Effector memory CD8-positive, alpha-beta T cell (primary cell): ENCODE data around the gene TFR2.

Source experiments
- ATAC-seq: fragments of 150-1000 bp; cut with Tn5 transposase; replicated peaks from 2 replicates; pipeline ENCODE4 v1.10.0; 2021; ENCODE audit warnings: mild to moderate bottlenecking, moderate library complexity
- DNase-seq, 3 experiments: peaks; one replicate each; pipeline ENCODE4 v3.0.0; 2021
- H3K27ac Mint-ChIP-seq, 2 donors: one replicate each; pipeline ENCODE4 v1.8.0; 2022; ENCODE audit warnings: mild to moderate bottlenecking in 2 of 2, mixed read lengths in 2 of 2, moderate library complexity in 2 of 2
- H3K27me3 Mint-ChIP-seq, 2 donors: one replicate each; pipeline ENCODE4 v1.8.0; 2022; ENCODE audit warnings: mixed read lengths in 2 of 2
- H3K36me3 Mint-ChIP-seq: one replicate; pipeline ENCODE4 v1.8.0; 2022; ENCODE audit warnings: mild to moderate bottlenecking, moderate library complexity, mixed read lengths; ENCODE audit not compliant: insufficient read depth
- H3K4me1 Mint-ChIP-seq, 2 donors: one replicate each; pipeline ENCODE4 v1.8.0; 2022; ENCODE audit warnings: low read depth in 2 of 2, mixed read lengths in 2 of 2
- H3K4me3 Mint-ChIP-seq, 2 donors: one replicate each; pipeline ENCODE4 v1.8.0; 2022; ENCODE audit warnings: mild to moderate bottlenecking in 2 of 2, mixed read lengths in 2 of 2, moderate library complexity in 2 of 2
- H3K9me3 Mint-ChIP-seq, 2 donors: one replicate each; pipeline ENCODE4 v1.8.0; 2022; ENCODE audit warnings: mixed read lengths in 2 of 2

The TFR2 gene

DNA sequence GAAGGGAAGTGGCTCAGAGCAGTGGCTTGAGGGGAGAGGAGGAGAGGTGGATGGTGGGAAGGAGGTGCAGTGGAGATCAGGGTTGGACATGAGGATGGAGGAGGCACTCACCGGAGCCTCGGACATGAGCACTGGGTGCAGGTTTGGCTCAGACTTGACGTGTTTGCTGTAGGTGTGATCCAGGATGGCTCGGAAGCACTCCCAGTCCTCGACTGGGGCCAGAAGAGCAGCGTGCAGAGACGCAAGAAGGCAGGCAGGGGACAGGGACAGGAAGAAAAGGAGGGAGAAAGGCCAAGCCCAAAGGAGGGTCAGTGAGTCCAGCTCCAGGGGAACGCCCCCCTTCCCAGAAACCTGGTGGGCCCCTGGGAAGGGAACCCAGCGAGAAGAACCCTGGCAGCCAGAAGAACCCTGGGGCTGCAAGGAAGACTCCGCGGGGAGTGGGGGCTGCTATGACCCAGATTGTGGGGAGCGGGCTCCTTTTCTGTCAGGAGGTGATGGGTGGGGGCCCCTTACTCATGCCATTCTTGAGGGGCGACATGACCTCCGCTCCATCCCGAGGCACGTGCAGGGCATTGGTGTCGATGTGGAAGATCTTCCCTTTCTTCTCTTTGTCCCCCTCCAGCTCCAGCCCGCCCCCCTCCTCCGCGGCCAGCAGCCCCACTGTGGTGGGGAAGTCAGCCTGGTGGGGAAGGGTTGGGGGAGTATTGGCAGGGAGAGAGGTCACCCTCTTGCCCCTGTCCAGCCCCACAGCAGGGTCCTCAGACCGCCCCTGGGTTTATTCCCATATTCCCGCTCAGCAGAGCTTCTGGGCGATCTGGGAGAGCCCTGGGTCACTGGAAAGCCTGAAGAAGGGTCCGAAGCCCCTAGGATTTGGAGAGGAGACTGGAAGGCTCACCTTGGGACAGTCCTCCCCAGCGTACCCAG lies 13.8 kb upstream of the TFR2 start:
- DNase-seq: no peak
- no peak for ATAC-seq
- H3K36me3 Mint-ChIP-seq: no peaks in the 10 kb centered on the region
- H3K4me3 Mint-ChIP-seq: no peak overlapping the region
- no peaks in the 10 kb centered on the region for H3K9me3 Mint-ChIP-seq
- H3K27me3 Mint-ChIP-seq: peaks cover 44 to 71% of the 10 kb centered on the region in 2 donors
- peaks cover 0 to 4% of the 10 kb centered on the region in 2 donors for H3K4me1 Mint-ChIP-seq
- H3K27ac Mint-ChIP-seq: no peak overlapping the region

DNA sequence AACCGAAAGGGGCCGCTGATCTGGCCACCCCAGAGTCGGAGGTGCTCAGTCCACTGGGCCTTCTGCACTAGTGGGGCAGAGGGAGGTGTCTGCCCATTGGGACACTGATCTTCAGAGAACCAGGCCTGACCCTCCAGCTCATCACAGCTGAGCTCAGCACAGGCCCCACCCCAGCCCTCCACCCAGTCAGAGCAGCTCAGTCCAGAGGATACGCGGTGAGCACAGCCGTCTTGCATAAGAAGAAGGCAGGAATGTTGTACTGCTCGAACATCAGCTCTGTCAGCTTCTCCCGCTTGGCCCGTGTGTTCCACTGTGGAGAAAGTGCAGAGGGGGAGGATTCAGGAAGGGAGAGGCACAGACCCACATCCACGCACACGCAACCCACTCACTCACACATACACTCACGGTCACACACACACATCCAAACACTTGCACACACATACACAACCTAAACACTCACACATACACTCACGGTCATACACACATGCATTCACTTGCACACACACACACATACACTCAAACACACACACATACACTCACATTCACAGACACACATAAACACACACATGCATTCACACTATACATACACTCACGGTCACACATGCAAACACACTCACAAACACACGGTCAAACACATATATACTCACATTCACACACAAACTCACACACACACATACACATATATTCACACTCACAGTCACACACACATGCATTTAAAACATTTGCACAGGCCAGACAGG lies 8.6 kb upstream of the TFR2 start:
- DNase-seq: no peak
- Mint-ChIP-seq H3K36me3 (peaks cover 3% of the 10 kb centered on the region), H3K4me3 (no peak overlapping the region), H3K27ac (no peak overlapping the region), H3K9me3 (no peaks in the 10 kb centered on the region), H3K27me3 (peaks cover 45 to 78% of the 10 kb centered on the region in 2 donors), H3K4me1 (peaks cover 0 to 4% of the 10 kb centered on the region in 2 donors)
- ATAC-seq: no peak

GRCh38 chr7:100642534-100642907 lies 1.2 kb upstream of the TFR2 start:
- ATAC-seq: peak; percentile 51
- Mint-ChIP-seq H3K27me3 (peaks cover 19 to 45% of the 10 kb centered on the region in 2 donors), H3K9me3 (no peaks in the 10 kb centered on the region), H3K4me3 (no peak overlapping the region), H3K4me1 (peaks cover 0 to 4% of the 10 kb centered on the region in 2 donors), H3K27ac (no peak overlapping the region), H3K36me3 (peaks cover 2% of the 10 kb centered on the region)
- DNase-seq: no peak

DNA sequence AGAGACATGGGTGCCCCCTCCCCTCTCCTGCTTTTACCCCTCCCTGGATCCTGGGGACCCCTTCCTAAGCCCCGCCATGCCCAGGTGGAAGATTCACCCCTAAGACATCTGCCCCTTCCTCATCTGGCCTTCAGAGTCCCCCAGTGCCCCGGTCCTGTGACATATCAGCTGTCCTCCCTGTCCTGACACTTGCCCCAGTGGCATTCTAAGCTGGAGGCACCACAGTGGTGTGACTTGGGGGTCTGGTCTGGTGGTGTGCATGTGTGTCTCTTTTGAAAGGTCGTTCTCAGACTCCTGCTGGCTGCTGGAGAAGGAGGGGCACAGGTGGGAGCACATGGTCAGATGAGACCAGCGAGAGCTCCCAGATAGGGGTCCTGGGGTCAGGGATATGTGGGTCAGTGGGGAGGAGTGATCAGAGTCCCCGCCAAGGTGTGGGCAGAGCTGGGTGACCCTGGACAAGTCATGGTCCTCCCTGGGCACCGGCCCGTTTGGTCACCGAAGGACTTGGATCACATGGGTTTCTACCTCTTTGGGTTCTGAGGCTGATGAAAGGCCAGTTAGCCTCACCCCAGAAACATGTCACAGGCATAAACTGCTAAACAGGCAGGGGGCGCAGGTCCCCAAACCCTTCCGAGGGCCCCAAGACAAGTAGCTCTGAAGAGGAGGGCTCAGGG lies 645 bp upstream of the TFR2 start:
- no peak overlapping the region for H3K4me3 Mint-ChIP-seq
- peak overlapping the region in 1 of 2 donors; percentile 20 for H3K27ac Mint-ChIP-seq
- DNase-seq: no peak
- H3K9me3 Mint-ChIP-seq: no peaks in the 10 kb centered on the region
- ATAC-seq: no peak
- H3K4me1 Mint-ChIP-seq: peaks cover 0 to 4% of the 10 kb centered on the region in 2 donors
- no peaks in the 10 kb centered on the region for H3K36me3 Mint-ChIP-seq
- H3K27me3 Mint-ChIP-seq: peaks cover 19 to 40% of the 10 kb centered on the region in 2 donors

DNA sequence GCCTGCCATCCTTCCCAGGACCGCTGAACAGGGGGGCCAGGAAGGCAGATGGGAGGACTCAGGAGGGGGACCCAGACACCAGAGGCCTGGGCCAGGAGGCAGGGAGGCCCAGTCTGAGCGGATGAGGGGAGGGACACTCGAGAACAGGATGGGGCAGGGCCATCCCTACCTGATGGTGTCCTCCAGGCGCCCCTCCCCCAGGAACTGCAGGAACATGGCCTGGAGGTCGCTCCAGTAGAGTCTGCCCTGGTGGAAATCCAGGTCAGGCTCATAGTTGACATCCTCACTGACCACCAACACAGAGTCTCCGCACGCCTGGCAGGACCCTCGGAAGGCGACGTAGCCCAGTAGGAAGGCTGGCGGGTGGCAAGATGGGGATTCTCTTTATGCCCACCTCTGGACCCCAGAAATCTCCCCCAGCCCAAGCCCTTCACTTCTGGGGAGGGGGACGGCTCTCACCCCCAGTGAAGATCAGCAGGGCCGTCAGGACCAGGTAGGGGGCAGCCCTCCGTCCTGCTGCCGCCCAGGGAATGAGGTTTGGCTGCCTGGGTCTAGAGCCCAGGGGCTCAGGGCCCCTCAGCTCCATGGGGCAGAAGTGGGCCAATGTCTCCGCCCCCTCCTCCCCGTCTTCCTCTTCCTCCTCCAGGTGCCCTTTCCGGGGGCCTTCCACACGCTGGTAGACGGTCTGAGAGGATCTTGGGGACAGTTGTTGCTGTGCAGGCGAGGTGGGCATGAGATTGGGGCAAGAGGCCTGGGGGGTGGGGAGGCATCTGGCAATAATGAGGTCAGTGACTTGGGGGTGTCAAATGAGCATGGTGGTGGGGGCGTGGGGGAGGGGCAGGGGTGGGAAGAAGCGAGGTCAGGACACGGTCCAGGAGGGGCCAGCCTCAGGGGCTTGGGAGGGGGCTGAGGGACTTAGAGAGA lies 573 bp downstream of the TFR2 start:
- Mint-ChIP-seq H3K27ac (peak overlapping the region in 1 of 2 donors; percentile 44), H3K4me1 (peaks cover 0 to 4% of the 10 kb centered on the region in 2 donors)

GRCh38 chr7:100639995-100640516 lies 1.3 kb downstream of the TFR2 start:
- DNase-seq (no peak), ATAC-seq (no peak)
- Mint-ChIP-seq H3K36me3 (no peaks in the 10 kb centered on the region), H3K27ac (no peak overlapping the region), H3K27me3 (peaks cover 7 to 23% of the 10 kb centered on the region in 2 donors), H3K9me3 (no peaks in the 10 kb centered on the region), H3K4me1 (peaks cover 0 to 4% of the 10 kb centered on the region in 2 donors), H3K4me3 (no peak overlapping the region)

More for the DNA sequence above, 573 bp downstream of the TFR2 start:
- Mint-ChIP-seq H3K36me3 (no peaks in the 10 kb centered on the region), H3K27me3 (peaks cover 14 to 31% of the 10 kb centered on the region in 2 donors), H3K4me3 (no peak overlapping the region), H3K9me3 (no peaks in the 10 kb centered on the region)
- DNase-seq (no peak), ATAC-seq (no peak)

- ATAC-seq (peak; percentile 83), DNase-seq (peak; percentile 34 to 53 (median 48))
- H3K4me3 Mint-ChIP-seq: peak overlapping the region; percentile 83
- H3K27ac Mint-ChIP-seq: peak overlapping the region; percentile 78 to 79
- H3K36me3 Mint-ChIP-seq: no peaks in the 10 kb centered on the region
- H3K9me3 Mint-ChIP-seq: no peaks in the 10 kb centered on the region
- H3K27me3 Mint-ChIP-seq: peaks cover 0 to 6% of the 10 kb centered on the region in 2 donors
- H3K4me1 Mint-ChIP-seq: peaks cover 23 to 27% of the 10 kb centered on the region in 2 donors
These were observed 8.2 kb downstream of the TFR2 start for GRCh38 chr7:100632951-100633717.

DNA sequence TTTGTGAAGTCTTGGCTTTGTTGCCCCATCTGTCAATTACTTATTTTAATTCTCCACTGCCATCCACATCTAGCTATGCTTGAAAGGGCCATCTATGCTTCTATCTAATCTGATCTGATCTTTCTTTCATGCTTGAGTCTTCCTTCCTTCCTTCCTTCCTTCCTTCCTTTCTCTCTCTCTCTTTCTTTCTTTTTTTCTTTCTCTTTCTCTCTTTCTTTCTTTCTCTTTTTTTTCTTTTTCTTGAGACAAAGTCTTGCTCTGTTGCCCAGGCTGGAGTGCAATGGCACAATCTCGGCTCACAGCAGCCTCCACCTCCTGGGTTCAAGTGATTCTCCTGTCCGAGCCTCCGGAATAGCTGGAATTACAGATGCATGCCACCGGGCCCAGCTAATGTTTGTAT lies 11.3 kb downstream of the TFR2 start:
- DNase-seq: no peak
- Mint-ChIP-seq H3K9me3 (no peaks in the 10 kb centered on the region), H3K27me3 (peaks cover 0 to 6% of the 10 kb centered on the region in 2 donors), H3K4me3 (no peak overlapping the region), H3K4me1 (peaks cover 30 to 45% of the 10 kb centered on the region in 2 donors), H3K36me3 (no peaks in the 10 kb centered on the region), H3K27ac (no peak overlapping the region)
- no peak for ATAC-seq

- no peak overlapping the region for H3K27ac Mint-ChIP-seq
- no peak overlapping the region for H3K4me3 Mint-ChIP-seq
- peaks cover 31 to 45% of the 10 kb centered on the region in 2 donors for H3K4me1 Mint-ChIP-seq
These were observed 12.1 kb downstream of the TFR2 start for GRCh38 chr7:100629117-100629716.

DNA sequence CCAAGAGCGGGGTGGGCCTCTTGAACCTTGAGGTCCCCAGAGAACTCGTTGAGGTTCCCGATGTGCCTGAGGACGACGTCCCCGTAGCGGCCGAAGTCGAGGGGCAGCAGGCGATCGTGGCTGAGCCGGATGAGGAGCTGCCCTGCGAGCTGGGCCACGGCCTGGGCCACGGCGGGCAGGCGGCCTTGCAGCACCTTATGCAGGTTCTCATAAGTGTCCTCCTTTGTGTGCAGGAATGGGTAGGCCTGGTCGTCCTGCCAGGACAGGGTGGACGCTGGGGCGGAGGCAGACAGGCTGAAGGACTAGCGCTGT lies 14.2 kb downstream of the TFR2 start:
- H3K36me3 Mint-ChIP-seq: no peaks in the 10 kb centered on the region
- peaks cover 24 to 35% of the 10 kb centered on the region in 2 donors for H3K4me1 Mint-ChIP-seq
- no peaks in the 10 kb centered on the region for H3K27me3 Mint-ChIP-seq
- H3K27ac Mint-ChIP-seq: peak overlapping the region; percentile 84 to 89
- no peak for DNase-seq
- H3K9me3 Mint-ChIP-seq: no peaks in the 10 kb centered on the region
- H3K4me3 Mint-ChIP-seq: peak overlapping the region; percentile 74 to 79
- ATAC-seq: no peak

More at GRCh38 chr7:100629117-100629716, 12.1 kb downstream of the TFR2 start:
- H3K9me3 Mint-ChIP-seq: no peaks in the 10 kb centered on the region
- H3K27me3 Mint-ChIP-seq: peaks cover 0 to 5% of the 10 kb centered on the region in 2 donors
- ATAC-seq (no peak), DNase-seq (no peak)
- H3K36me3 Mint-ChIP-seq: no peaks in the 10 kb centered on the region

DNA sequence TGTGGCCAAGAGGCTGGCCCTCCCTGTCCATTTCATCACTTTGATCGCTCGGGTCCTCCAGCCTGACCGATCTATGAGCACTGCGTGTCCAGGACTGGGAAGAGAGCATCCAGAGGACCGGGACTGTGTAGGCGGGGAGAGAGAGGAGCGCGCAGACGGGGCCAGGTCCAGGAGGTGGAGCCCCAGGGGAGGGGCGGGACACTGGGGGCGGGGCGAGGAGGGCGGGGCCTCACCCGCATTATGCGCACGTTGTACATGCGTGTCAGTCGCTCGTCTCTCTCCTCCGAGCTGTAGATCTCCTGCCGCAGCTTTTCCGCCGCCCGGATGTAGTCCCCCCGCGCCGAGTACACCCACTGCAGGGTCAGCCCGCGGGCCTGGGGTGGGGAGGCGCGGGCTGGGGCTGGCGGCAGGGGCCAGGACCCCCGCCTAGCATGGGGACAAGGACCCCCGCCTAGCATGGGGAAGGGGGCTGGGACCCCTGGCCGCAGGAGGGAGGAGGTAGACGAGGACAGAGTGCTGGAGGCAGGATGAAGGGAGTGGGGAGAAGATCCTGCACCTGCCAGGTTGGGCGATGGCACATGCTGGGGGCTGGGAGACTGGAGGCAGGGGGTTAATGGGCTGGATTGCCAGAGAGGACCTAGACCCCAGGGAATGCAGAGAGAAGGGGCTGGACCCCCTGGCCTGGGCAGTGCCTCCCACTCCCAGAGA lies 14.7 kb downstream of the TFR2 start:
- ATAC-seq (peak; percentile 97), DNase-seq (peak; percentile 71 to 77 (median 76))
- H3K27ac Mint-ChIP-seq: peak overlapping the region; percentile 84 to 89
- no peaks in the 10 kb centered on the region for H3K27me3 Mint-ChIP-seq
- no peaks in the 10 kb centered on the region for H3K9me3 Mint-ChIP-seq
- peaks cover 4% of the 10 kb centered on the region for H3K36me3 Mint-ChIP-seq
- peaks cover 23 to 35% of the 10 kb centered on the region in 2 donors for H3K4me1 Mint-ChIP-seq
- H3K4me3 Mint-ChIP-seq: peak overlapping the region; percentile 74 to 79
